Activated naive CD4-positive, alpha-beta T cell treated with anti-CD3 and anti-CD28 coated beads, Interleukin-2, amount 50 U/mL, for 16 hours (primary cell): Measurements from ENCODE around the gene RALBP1.
"Not testable (repeated sequence)": the region's sequence is repeated elsewhere in the genome, so short reads cannot be mapped to it uniquely, and the experiment has no call there.

ENCODE experiments used
- DNase-seq: peaks from one replicate; pipeline ENCODE4 v3.0.0-alpha.2; 2020

RALBP1 gene

DNA sequence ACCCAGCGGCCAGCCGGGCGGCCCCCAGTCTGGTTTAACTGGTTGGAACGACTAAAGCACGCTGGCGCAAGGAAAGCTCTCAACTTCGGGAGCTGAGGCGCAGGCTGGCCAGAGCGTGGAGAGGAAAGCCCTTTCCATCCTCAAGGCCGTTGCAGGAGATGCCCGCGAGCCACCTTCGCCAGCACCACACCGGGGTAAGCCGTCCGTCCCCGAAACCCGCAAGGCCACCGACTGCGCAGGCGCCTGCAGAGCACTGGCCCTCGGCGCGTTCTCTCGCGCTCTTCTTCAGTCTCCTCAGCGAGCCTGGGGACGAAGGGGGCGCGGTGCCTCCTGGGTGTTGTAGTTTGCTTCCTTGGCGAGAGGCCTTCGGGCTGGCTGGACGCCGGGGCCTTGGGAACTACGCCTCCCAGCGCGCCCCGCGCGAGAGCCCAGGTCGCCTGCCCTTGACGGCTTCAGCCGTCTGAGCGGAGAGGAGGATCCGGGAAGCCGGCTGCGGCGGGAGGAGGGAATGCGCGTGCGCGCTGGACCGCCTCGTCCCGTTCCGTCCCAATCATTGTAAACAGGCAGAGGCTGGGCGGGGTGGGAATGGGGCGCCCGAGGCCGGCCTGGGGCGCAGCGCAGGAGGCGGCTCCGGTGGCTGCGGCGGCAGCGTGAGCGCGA, at the start of gene RALBP1:
RALBP1 (plus strand) TSS at position 531 of the 660 bp plus-strand sequence. CDS start 37,533 bp downstream, outside the sequence.
- peak; percentile 98 for DNase-seq

DNA sequence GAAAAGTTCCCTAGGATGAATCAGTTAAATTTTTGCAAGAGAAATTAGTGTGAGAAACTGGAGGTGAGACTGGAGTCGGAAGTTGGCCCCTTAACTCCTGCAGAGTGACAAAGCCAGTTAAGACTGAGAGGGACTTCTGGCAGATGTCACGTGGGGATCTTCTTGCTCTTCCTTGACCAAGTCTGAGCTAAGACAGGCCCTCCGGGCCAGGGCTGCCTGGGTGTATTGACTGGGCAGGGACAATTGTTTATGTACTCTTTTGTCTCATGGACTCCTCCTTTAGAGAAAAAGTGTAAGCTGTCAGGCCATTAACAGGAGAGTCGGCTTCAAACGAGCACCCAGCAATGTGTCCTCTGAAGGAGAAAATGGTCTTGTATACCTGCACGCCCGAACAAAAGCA, 48.6 kb upstream of the RALBP1 start:
- no peak for DNase-seq

DNA sequence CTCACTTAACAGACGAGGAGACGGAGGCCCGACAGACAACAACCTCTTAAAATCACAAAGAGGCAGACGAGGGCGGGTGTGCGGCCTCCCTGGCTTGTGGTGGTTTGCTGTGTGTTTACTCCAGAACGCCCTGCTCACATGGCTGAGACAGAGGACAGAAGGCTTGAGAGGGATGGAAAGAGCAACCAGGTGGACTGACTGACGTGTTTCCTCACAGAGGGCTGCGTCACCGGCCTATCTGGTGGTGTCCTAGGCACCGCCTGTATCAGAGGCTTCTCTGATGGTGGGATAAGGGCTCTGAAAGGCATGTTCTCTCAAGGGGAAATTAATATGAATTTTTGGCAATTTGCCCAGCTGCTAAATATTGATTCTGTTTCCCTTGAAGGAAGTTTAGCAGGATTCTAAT, 47.0 kb upstream of the RALBP1 start:
- DNase-seq, result no peak

DNA sequence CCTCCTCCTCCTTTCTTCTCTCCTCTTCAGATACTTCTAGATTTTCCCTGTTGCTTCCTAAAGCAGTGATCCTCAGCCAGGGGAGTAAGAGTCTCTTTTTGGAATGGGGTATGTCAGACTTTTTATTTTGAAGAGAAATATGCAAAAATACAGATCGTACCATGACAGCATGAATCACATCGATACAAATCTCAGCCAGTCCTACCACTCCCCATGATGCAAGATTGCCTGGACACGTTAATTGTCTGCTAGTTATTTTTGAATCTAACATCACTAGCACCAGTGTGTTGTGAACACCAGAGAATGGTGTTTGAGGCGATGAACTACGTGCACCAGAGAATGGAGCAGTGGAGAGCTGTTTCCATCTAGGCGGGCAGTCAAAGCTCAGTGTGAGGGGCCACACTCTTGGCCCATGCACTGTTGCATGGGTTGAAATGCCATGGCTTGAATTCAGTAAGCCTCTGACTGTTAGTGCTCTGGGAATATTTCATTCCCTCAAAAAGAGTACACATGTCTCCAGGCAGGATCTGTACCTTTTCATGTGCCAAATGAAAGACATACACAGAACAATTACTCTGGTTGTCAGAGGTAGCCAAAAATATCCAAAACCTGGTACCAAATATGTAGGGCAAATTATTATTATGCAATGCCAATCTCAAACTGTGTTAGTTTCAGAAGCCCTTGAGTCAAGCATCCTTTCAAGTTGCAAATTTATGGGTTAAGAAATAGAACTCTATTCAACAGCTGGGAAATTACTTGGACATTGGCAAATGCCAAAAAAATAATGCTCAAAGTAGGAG, 46.3 kb upstream of the RALBP1 start:
- DNase-seq, result no peak

DNA sequence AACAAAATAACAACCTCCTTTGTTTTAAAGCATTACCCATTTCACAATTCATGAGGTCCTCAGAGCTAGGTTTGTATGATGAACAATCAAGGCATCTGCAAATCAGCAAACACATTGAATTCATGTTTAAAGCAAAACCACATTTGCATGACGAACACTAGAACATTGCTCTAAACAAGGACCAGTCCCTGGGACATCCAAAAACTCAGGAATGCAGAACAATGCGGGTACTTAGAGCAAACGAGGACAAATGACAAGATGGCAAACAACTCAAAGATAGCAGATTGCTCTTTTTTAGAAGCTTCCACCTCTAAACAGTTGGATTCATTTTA, 45.7 kb upstream of the RALBP1 start:
- no peak for DNase-seq

DNA sequence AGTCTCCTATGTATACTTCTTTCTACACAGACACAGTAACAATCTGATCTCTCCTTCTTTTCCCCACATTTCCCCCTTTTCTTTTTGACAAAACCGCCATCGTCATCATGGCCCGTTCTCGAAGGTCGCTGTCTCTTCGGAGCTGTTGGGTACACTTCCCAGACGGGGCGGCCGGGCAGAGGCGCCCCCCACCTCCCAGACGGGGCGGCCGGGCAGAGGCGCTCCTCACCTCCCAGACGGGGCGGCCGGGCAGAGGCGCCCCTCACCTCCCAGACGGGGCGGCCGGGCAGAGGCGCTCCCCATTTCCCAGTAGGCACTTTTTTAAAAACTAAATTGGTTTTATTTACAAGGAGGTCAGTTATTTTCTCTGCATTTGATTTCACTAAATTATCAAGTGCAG, 45.0 kb upstream of the RALBP1 start:
- DNase-seq, result not testable (repeated sequence)

DNA sequence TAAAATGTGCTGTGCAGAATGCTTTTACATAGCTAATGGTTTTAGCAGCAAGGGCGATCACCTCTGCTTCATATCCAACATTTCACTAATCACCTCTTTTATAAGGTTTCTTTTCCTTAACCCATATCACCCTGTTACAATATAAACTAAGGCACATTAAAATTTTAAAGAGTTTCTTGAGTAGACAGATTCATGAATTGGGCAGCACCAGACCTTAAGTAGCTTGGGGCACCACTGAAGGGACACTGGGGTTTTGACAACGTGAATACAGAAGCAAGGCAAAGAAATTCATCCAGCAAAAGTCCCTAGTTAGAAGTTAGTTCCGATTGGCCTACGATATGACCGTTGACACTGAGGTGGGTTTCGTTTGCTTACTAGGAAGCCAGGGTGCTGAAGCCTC, 44.0 kb upstream of the RALBP1 start:
- DNase-seq, result no peak

DNA sequence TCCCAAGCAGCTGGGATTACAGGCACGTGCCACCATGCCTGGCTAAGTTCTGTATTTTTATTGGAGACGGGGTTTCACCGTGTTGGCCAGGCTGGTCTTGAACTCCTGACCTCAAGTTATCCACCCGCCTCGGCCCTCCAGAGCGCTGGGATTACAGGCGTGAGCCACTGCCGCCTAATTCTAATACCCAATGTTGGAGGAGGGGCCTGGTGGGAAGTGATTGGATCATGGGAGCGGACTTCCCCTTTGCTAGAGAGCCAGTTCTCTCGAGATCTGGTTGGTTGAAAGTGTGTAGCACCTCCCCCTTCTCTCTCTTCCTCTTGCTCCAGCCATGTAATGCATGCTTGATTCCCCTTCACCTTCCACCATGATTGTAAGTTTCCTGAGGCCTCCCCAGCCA, 42.2 kb upstream of the RALBP1 start:
- not testable (repeated sequence) for DNase-seq

DNA sequence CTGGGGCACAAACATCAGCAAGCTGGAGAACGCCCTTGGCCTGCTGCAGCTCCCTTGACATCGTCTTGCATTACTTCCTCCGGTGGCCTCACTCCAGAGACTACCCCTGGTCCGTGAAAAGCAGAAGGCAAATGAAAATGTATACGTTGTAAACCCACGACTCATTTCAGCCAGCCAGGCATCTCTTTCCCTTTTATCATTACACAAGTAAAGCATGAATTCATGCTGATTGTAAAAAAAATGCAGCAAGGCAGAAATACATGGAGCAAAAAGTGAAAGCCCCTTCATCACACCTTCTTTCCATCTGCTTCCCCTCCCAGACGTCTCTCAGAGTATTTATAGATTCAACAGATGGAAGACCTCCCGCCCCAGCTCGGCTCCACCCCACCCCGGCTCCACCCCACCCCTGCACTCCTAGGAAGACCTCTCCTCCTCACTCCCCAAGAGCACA, 41.6 kb upstream of the RALBP1 start:
- no peak for DNase-seq

DNA sequence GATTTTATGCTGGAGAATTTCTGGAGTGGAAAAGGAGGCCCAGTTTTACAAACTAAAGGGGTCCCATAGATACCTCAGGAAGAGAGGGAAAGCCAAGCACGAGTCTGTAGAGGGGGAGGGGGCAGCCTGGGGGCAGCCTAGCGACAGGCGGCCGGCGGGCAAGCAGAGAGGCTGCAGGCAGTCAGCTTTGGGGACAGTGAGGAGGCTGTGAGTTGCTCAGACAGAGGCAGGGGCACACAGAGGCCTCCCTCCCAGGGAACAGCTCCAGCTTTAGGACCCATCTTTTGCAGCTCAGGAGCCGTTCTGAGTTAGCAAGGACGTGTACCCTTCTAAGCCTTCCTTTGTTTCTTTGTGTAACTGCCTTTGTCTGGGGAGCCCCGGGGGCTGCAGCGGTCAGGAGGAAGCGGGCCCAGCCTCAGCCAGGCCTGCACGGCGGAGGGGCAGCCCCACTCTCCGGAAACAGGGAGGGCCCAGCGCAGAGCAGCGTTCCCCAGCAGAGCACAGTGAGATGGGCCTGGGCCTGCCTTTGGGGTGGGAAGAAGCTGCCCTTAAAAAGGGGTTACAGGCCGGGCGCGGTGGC, 41.1 kb upstream of the RALBP1 start:
- no peak for DNase-seq

DNA sequence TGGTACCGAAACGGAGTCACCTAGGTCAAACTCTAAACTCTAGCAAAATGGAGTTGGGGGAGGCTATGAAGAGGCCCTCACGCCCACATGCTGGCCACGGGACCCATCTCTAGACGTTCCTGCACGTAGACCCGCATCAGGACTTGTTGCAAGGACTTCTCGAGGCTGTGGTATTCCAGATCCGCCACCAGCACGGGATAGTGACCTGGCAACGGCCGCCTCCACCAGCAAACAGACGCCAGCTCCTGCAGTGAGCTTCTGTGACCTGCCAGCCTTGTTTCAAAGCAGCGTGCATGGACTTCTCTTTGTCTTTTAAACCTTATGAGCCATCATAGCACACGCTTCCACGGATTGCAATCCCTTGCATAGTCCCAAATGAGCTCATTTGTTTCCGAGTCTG, 40.3 kb upstream of the RALBP1 start:
- DNase-seq, result no peak

DNA sequence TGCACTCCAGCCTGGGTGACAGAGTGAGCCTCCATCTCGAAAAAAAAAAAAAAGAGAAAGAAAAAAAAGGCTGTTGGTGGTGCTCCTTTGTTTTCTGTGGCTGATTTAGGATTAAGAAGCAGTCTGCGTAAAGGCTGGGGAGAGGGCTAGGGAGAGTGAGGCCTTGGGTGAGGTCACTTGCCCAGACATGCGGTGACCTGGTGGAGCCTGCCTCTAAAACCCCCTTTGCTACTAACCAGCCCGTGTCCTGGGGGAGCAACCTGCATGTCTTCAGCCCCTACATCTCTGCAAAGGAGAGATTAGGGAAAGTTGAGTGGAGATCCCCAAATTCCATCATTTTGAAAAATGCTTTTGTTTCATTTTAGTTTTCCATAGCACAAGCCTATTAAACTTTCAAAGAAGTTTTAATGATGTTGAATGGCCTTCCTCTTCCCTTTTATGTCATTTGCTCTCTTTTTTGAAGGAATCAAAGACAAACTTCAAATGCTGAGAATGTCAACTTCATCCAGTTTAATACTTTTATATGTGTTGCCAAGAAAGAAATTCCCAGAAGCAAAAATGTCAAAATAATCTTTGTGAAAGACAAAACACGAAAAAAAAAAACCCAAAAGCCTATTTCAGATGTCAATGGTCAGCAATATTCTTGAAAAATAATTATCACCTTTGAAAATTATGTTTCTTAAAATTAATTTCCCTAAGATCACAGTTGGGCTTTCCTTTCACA, 38.9 kb upstream of the RALBP1 start:
- DNase-seq, result no peak

DNA sequence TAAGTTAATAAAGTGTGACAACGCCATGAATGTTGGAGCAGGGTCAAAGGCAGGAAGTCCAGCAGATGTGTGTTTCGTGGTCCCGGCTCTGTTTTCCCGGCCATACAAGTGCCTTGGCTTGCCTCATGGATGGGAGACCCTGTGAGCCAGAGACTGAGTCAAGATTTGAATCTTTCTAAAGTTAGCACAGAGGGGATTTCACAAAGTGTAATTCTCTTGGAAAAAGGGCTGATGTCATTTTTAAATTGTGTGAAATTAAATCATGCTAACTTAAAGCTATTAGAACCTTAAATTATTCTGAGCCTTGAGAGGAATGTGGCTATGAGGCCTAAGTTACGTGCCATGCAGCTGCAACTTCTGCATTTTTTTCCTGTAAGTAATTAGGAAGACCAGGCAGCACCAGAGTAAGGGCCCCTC, 38.3 kb upstream of the RALBP1 start:
- DNase-seq, result no peak

DNA sequence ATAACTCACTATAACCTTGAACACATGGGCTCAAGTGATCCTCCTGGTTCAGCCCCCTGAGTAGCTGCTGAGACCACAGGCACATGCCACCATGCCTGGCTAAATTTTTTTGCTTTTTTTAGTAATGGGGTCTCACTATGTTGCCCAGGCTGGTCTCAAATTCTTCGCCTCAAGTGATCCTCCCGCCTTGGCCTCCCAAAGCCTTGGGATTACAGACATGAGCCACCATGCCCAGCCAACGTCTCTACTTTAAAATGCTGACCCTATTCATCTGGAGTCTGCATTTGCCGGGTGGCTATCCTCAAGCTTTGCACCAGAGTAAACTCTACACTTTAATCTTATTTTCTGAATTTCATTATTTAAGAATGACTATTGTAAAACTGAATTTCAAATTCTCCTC, 37.6 kb upstream of the RALBP1 start:
- DNase-seq, result no peak

DNA sequence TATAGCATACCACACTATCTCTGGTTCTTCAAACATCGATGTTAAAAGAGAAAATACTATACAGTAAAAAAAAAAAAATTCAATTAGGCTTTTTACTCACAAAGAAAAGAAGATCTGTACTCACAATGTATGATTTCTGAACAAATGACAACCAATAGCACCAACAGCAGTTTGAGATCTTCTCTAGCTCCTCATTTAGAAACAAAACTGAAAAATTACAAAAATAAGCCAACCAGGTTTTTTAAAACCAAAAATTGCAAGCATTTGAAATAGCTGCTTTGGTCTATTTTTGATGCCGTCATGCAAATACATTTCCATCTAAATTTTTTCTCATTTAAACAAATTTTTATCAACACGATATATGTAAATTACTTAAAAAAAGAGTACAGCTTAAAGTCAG, 34.3 kb upstream of the RALBP1 start:
- DNase-seq, result no peak

DNA sequence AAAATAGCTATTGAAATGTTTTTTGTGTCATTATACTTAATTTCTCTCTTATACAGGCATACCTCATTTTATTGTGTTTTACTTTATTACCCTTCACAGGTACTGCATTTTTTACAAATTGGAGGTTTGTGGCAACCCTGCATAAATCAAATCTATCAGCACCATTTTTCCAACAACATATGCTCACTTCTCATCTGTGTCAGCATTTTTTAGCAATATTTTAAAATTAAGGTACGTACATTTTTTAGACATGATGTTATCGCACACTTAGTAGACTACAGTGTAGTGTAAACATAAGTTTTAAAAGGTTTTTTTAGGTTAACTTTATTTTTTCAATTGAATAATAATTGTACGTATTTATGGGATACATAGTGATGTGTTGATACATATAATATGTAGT, 30.8 kb upstream of the RALBP1 start:
- no peak for DNase-seq

DNA sequence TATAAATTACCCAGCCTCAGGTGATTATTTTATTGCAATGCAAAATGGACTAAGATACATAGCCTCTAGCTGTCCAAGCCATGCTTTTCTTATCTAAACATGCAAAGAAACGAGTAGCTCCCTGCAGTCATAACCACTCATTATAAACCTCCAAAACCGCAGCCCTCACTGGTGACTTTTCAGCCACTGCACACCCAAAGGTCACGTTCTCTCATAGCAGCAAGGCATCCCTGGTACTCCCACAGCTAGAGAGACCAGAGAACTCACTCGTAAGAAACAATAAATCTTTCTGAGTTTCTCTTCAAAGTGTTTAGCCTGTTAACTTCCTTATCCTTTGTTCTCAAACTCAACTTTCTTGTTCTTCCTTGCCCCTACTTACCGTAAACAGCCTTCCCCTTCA, 28.5 kb upstream of the RALBP1 start:
- no peak for DNase-seq

DNA sequence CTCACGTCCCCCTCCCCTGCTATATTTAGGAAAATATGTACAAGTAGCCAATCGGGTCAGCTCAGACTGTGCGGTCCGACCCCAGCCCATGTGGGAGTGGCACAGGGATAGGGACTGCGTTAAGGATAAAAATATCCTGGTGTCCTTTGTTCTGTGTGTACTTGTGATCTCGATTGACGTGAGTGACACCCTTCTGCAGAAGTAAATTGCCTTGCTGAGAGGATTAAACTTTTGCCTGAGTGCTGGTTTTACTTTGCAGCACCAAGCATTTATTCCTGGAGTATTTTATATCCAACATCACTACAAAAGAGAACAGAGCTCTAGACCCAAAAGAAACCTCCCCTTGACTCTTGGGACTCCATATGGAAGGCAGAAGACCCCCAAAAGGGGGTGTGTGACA, 28.0 kb upstream of the RALBP1 start:
- no peak for DNase-seq

DNA sequence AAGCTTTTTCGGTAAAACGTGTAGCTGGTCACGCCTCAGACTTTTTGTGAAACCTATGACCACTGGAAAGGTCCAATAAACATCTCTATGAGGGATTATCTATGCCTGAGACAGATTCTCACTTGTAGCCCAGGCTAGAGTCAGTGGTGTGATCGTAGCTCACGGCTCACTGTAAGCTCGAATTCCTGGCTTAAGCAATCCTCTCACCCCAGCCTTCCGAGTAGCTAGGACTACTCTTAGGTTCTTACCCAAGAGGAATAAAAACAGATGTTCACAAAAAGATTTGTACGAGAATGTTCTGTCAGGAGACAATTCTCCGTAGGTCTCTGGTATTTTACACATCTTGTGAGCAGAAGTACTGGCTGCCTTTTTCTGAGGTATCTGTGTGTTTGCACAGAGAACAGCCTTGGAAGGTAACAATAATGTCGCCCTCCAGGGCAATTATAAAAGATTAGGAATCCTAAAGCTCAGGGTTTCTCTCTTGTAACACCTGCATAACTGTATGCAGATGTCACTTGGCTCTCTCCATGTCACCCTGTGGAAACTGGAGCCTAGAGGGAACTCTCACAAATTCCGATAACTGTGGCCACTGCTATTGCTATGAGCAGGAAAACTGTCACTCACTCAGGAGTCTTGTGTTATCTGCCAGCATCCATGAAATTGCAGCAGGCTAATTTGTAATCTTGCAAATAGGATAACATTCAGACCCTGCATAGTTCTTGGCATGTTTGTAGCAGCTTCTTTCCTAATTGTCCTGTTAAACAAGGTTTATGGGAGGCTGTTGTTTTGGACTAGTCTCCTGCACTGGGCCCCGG, 25.5 kb upstream of the RALBP1 start:
- no peak for DNase-seq

DNA sequence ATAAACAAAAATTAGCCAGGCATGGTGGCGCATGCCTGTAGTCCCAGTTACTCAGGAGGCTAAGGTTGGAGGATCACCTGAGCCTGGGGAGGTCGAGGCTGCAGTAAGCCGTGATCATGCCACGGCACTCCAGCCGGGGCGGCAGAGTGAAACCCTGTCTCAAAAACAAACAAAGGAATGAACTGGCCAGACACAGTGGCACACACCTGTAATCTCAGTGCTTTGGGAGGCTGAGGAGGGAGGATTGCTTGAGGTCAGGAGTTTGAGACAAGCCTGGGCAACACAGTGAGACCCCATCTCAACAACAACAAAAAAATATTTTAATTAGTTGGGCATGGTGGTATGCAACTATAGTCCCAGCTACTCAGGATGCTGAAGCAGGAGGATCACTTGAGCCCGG, 24.4 kb upstream of the RALBP1 start:
- not testable (repeated sequence) for DNase-seq

DNA sequence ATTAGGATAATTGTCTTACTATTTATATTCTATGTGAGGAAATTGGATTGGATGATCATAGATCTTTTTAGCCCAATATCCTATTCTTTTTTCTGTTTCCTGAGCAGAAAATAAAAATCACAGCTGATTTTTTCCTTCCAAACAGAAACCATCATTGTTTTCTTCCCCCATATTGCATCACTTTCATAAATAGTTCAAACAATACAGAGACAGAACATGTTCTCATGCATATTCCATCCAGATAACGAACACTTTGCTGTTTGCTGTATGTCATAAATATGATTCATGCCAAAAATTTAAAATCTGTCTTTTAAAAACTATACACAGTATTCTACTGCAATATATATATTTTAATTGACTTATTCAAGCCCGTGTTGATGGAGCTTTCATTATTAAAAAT, 22.0 kb upstream of the RALBP1 start:
- DNase-seq, result no peak

DNA sequence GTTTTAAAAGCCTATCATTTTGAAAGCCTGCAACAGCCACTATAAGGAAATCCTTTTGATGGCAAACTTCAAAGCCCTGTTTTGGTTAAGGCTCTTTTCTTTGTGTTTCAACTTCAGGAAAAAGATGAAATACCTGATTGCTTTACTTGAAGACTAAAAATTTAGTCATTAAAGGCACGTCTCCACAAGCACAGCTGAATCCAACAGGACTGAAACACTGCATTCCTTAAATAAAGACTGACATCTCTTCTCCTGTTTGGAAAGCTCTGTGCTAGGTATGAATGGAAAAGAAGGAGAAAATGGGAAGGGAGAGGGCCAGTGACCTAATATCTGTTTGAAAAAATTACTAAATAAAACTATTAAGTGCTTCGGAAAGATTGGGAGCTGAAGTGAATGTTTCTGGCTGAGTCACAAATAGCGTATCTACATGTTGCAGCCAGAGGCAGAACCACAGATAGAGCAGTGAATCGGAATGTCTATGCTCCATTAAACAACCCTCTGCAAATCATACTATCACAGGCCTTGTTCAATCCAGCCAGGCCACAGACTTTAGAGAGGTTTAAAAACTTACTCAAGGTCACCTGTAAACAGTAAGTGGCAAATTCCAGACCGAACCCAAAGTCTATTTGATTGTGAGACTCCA, 21.1 kb upstream of the RALBP1 start:
- no peak for DNase-seq
